Vagina (tissue), 2 donors: ENCODE results near the gene C1QTNF1. TPM values are rescaled to one million over a fixed set of nuclear protein-coding genes. Genes with fewer than 3 reads are reported as not detected.

ENCODE experiments used
- DNase-seq, 2 donors: peaks; one replicate each; pipeline ENCODE4 v3.0.0-alpha.2; 2017; ENCODE audit errors: extremely low spot score in 2 of 2
- H3K27ac ChIP-seq: fragments of 200-600 bp; sonication (generic); one replicate; pipeline ENCODE4 v1.5.1; 2019
- H3K27me3 ChIP-seq: fragments of 200-600 bp; sonication (generic); one replicate; pipeline ENCODE4 v1.5.1; 2019
- H3K36me3 ChIP-seq, 2 donors: fragments of 200-600 bp; sonication (generic); one replicate each; pipeline ENCODE4 v1.5.1; 2017 to 2019
- H3K4me1 ChIP-seq: fragments of 200-600 bp; sonication (generic); one replicate; pipeline ENCODE4 v1.5.1; 2019
- H3K4me3 ChIP-seq, 2 donors: fragments of 200-600 bp; sonication (generic); 1 replicate in 1 of 2; 2 replicates in 1 of 2; pipeline ENCODE4 v1.5.1; 2016 to 2019
- H3K9me3 ChIP-seq: fragments of 200-600 bp; sonication (generic); one replicate; pipeline ENCODE4 v1.5.1; 2019
- CTCF ChIP-seq, 3 experiments: fragments of 450-650 bp in 2 of 3; fragments of 200-600 bp in 1 of 3; sonication (generic) in 1 of 3; IDR thresholded peaks; one replicate each; pipeline ENCODE4 v1.5.1; 2017 to 2019; ENCODE audit warnings: antibody characterized with exemption in 3 of 3, mild to moderate bottlenecking in 2 of 3, moderate library complexity in 2 of 3
- POLR2A ChIP-seq, 2 donors: fragments of 450-650 bp; IDR thresholded peaks; one replicate each; pipeline ENCODE4 v1.6.1; 2017; ENCODE audit warnings: antibody characterized with exemption in 2 of 2, mild to moderate bottlenecking in 2 of 2, moderate library complexity in 2 of 2
- POLR2AphosphoS5 ChIP-seq, 2 donors: sonication (generic); formaldehyde crosslinking; IDR thresholded peaks; one replicate each; pipeline ENCODE4 v1.9.0; 2017; ENCODE audit warnings: antibody characterized with exemption in 2 of 2, mild to moderate bottlenecking in 2 of 2, low read depth in 1 of 2; ENCODE audit not compliant: insufficient read depth in 1 of 2
- intact Hi-C: fragments of 100-400 bp; cut with DNase I; formaldehyde crosslinking; loops from one replicate; pipeline ENCODE4 v1.15.1; 2023
- total RNA-seq: library from RNA; depleted of rRNA; stranded (reverse); fragments of >200 nt; gene quantifications from one replicate; pipeline ENCODE4 v1.2.3, GENCODE V29; 2016

The C1QTNF1 gene
- total RNA-seq, 1 donor from 2014 or later = 30.7 TPM

GRCh38 chr17:79042421-79043190, 18.6 kb downstream of the C1QTNF1 start:
- H3K36me3 ChIP-seq = no peaks in the 10 kb centered on the region
- H3K4me3 ChIP-seq = no peak overlapping the region
- no peak for TF ChIP-seq POLR2A (IDR thresholded peaks at IDR 0.05)
- TF ChIP-seq CTCF (IDR thresholded peaks at IDR 0.05) = peak; percentile 71 to 82 (median 76)
- peak in 1 of 2 donors; percentile 1 for TF ChIP-seq POLR2AphosphoS5 (IDR thresholded peaks at IDR 0.05; ENCODE audit: insufficient read depth in 1 of 2, low read depth in 1 of 2)
- H3K27ac ChIP-seq = no peak overlapping the region
- no peaks in the 10 kb centered on the region for H3K27me3 ChIP-seq
- peaks cover 24% of the 10 kb centered on the region for H3K4me1 ChIP-seq
- intact Hi-C loops = no loop called here
- H3K9me3 ChIP-seq = no peaks in the 10 kb centered on the region
- no peak for DNase-seq

- no peak for TF ChIP-seq POLR2A (IDR thresholded peaks at IDR 0.05)
- no peak for TF ChIP-seq POLR2AphosphoS5 (IDR thresholded peaks at IDR 0.05; ENCODE audit: insufficient read depth in 1 of 2, low read depth in 1 of 2)
- no peak for TF ChIP-seq CTCF (IDR thresholded peaks at IDR 0.05)
- intact Hi-C loops = no loop called here
- H3K27ac ChIP-seq = no peak overlapping the region
Observed at GRCh38 chr17:79043191-79043930, 19.4 kb downstream of the C1QTNF1 start.

GRCh38 chr17:79043931-79044320, 20.0 kb downstream of the C1QTNF1 start:
- TF ChIP-seq POLR2AphosphoS5 (IDR thresholded peaks at IDR 0.05; ENCODE audit: insufficient read depth in 1 of 2, low read depth in 1 of 2) (no peak), POLR2A (IDR thresholded peaks at IDR 0.05) (no peak), CTCF (IDR thresholded peaks at IDR 0.05) (no peak)
- no peak overlapping the region for H3K4me3 ChIP-seq
- H3K27me3 ChIP-seq = no peaks in the 10 kb centered on the region
- DNase-seq = no peak
- no peaks in the 10 kb centered on the region for H3K9me3 ChIP-seq
- peaks cover 22% of the 10 kb centered on the region for H3K4me1 ChIP-seq
- no peaks in the 10 kb centered on the region for H3K36me3 ChIP-seq
- intact Hi-C loops = no loop called here
- no peak overlapping the region for H3K27ac ChIP-seq

More at GRCh38 chr17:79043191-79043930, 19.4 kb downstream of the C1QTNF1 start:
- DNase-seq = no peak
- no peak overlapping the region for H3K4me3 ChIP-seq
- H3K9me3 ChIP-seq = no peaks in the 10 kb centered on the region
- peaks cover 27% of the 10 kb centered on the region for H3K4me1 ChIP-seq
- H3K27me3 ChIP-seq = no peaks in the 10 kb centered on the region
- H3K36me3 ChIP-seq = no peaks in the 10 kb centered on the region

- intact Hi-C loops = no loop called here
- H3K36me3 ChIP-seq = no peaks in the 10 kb centered on the region
- H3K27ac ChIP-seq = no peak overlapping the region
- peaks cover 20% of the 10 kb centered on the region for H3K4me1 ChIP-seq
- H3K9me3 ChIP-seq = no peaks in the 10 kb centered on the region
- no peaks in the 10 kb centered on the region for H3K27me3 ChIP-seq
- no peak for DNase-seq
- TF ChIP-seq POLR2A (IDR thresholded peaks at IDR 0.05) (no peak), CTCF (IDR thresholded peaks at IDR 0.05) (no peak), POLR2AphosphoS5 (IDR thresholded peaks at IDR 0.05; ENCODE audit: insufficient read depth in 1 of 2, low read depth in 1 of 2) (no peak)
- H3K4me3 ChIP-seq = no peak overlapping the region
Observed at GRCh38 chr17:79044462-79044861, 20.5 kb downstream of the C1QTNF1 start.
